Measurements from ENCODE around the gene FILIP1.

Gene FILIP1

DNA sequence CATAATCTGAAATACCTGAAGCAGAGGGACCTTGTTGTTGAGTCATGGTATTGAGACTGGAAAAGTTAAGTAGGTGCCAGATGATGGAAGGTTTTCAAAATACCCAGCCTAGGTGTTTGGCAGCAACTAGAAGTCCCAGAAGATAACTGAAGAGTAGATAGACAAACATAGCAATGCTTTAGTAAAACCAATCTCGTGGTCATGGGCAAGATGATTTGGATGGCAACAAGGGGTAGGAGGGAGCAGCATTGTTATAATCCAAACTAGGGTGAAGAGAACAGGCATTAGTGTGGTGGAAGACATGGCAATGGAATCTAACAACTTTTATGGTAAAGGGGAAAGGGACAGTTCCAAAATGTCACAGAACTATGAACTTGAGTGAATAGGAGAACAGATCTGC, 2.3 kb downstream of the FILIP1 start:
- no peak for DNase-seq

GRCh38 chr6:75490706-75491105, 2.9 kb downstream of the FILIP1 start:
- no peak for DNase-seq

- no peak for DNase-seq
These were observed 4.6 kb downstream of the FILIP1 start for GRCh38 chr6:75489025-75489424.

DNA sequence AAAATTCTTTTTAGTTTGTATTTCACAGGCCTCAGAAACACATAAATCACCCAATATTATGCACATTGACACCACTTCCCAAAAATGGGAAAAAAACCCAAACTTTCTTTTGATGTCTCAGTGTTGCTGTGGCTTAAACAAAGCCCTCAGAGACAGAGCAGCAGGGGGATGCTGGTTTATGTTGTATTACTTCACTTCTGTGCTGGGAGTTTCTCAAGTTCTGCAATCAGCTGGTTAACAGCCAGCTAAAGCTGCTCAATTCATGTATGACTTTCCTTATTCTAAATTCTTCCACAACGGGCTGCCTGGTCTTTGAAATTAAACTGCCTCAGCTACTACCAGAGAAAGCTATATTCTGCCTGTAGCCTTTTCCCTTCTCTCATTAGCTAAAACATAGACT, 5.6 kb downstream of the FILIP1 start:
- DNase-seq = no peak

DNA sequence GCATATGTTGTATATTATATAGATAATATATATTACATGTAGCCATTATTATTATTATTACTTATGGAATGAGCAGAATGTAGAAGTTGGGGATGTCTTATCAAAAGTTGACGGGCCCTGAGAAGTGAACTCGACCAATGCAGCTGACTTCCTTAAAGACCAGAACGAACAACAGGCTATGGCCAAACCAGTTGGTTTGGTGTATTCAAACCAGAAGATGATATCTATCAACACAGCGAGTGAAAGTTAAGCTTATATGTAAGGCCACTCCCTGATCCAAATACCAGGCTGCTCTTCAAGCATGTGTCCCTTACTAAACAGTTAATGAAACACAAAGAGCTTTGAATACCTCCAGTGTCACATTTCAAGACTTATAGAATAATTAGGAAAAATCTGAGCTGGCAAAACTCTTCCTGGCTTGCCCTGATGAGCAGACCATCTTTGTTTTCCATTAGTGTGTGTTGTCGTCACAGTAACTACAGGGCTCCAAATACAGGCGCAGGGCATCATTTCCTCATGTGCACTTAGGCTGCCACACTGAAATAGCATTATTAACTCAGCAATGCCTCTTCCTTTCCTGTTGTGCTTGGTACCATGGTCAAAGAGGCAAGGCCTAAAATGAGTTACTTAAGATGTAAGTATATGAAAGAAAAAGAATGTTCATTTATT, 6.6 kb downstream of the FILIP1 start:
- DNase-seq = no peak

- DNase-seq = no peak
These were observed 9.1 kb downstream of the FILIP1 start for GRCh38 chr6:75484535-75484934.

DNA sequence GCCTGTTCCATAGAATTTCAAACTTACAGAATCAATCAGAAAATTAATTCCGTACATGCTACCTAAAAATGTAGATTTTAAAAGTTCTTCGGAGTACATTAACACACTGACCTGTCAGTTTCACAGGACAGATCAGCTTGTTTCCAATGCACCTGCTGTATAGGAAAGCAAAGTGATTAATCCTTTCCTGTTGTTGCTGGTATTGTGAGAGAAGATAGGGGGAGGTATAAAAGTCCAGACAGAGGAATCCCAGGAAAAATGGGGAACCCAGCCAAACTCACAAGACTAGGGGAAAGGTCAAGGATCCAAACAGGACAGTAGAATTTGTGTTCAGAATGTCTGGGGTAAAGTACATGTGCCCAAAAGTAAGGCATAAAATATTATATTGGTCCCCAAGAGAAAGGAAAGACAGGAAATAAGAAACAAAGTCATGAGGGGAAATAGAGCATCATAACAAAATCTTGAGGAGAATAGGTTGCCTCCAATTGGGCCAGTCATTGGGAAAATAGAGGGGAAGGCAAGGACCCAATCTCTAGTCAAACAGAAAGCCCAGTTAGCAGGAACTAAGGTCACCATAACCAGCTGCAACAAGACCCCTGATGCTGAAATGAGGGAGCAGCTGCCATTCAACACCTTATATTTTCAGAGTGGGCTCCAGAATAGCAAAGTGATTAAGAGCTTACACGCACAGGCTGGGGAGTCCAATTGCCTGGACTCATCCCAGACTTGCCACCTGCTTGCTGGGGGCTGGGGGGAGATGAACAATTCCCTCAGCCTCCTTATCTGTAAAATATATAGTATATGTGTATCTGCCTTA, 10.3 kb downstream of the FILIP1 start:
- no peak for DNase-seq

- DNase-seq = no peak
These were observed 11.5 kb downstream of the FILIP1 start for GRCh38 chr6:75481936-75482593.

DNA sequence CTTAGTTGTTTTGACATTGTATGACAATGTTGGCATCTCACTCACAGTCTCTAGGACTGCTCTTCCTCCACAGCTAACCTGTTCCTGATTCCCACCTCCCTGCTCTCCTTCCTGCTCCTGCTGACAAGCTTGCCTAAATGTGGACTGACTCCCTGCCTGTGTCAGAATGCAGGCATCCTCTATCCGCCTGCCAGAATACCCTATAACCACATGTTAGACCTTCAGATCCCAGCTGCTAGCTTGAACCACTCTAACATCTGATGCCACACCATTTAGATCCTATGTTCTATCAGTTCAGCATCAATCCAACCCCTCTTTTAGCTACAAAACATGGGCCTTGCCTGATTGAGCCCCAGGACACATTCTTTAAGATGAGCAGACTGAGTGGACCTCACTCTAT, 12.2 kb downstream of the FILIP1 start:
- no peak for DNase-seq

DNA sequence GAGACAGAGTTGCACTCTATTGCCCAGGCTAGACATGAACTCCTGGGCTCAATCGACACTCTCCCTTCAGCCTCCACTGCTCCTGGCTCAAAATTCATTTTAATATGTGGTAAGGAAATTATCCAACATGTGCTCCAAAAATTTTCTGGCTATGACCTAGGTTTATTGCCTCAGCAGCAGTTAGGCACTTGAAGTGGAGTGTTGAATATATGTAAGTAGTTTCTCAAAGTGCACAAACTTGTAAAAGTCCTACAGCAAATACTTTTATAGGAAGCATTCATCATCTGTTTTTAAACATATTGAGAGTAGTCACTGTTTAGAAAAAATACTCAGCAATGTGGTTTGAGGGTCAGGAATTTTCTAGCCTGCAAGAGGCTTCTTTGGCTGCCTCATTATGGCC, 13.2 kb downstream of the FILIP1 start:
- DNase-seq = no peak

- no peak for DNase-seq
These were observed 13.9 kb downstream of the FILIP1 start for GRCh38 chr6:75479712-75480111.

- no peak for DNase-seq
These were observed 14.7 kb downstream of the FILIP1 start for GRCh38 chr6:75478929-75479328.

- no peak for DNase-seq
These were observed 20.7 kb downstream of the FILIP1 start for GRCh38 chr6:75472885-75473284.

DNA sequence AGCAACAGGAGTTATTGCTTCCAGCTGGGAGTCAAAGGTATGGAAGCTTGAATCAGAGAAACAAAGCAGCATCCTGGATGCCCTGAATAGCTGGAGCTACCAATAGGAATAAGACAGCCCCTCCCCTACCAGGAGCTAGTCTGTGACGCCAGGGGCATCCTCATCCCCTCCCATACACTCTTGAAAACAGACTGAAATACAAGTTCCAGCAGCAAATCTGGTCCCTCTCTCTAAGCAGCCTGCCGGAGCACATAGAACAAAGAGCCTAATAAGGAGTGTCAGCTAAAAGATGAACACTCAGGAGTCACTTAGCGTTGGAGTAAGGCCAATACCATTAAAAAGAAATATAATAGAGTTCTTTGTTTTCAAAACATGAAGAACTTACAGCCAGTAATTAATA, 25.6 kb downstream of the FILIP1 start:
- DNase-seq = no peak

GRCh38 chr6:75467284-75467683, 26.3 kb downstream of the FILIP1 start:
- DNase-seq = no peak

DNA sequence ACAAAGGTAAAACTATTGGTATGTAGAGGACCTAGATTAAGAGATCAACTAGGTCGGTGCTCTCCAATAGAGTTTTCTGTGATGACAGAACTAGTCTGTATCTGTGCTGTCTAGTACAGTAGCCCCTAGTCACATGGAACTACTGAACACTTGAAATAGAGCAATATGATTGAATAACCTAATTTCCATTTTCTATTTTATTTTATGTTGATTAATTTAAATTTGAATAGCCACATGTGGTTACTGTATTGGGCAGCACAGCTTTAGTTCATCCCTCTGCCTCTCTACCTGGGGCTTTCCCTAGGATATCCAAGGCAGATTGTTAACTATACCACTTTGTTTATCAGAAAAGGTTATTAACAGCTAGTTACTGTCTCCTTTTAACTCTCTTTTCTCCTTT, 27.0 kb downstream of the FILIP1 start:
- DNase-seq = no peak

DNA sequence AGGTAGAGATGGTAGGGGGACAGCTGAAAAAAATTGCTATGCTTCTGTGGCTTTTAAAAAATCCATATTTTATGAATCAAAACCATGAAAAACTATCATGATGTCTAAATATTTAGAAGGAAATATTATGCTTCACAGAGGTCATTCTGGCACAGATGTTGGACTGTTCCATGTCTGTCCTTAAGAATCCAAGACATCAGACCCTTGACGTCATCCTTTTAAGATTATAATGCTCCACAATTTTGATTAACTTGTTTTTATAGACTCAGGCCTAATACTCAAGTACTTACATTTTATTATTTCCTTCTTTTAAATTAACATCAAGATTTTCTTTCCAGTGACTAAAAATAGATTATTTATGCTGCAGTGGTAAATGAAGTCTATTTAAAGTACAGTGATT, 29.7 kb downstream of the FILIP1 start:
- no peak for DNase-seq

- no peak for DNase-seq
These were observed 30.5 kb downstream of the FILIP1 start for GRCh38 chr6:75463061-75463460.

DNA sequence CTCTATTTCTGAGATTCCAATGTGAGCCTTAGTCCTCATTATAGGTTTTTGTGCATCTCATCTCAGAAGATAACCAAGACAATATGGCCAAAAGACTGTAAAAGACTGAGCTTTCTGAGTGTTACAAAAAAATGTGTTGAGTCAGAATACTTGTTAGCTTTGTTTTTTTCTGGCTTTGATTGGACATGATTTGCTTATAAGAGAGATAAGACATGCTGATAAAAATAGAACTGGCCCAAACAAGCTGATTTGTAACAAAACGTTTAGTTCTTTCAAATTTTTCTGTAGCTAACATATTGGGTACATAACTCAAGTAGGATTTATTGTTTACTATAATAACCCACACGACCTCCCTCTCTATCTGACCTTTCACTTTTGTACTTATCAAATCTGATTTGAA, 32.9 kb downstream of the FILIP1 start:
- DNase-seq = no peak

GRCh38 chr6:75458895-75459294, 34.7 kb downstream of the FILIP1 start:
- no peak for DNase-seq

DNA sequence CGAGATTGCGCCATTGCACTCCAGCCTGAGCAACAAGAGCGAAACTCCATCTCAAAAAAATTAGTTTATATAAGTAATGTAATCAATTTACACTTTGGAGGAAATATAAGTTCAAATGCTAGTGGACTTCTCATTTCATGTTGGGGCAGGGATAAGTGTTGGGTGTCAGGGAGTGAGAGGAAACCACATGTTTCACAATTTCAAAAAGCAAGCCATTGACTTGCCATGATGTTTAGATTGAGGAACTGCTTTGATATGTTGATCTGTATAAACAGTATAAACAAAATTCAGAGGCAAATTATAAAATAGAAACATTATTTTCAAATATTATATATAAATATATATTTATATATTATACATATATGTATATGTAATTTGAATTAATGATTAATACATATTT, 42.7 kb downstream of the FILIP1 start:
- DNase-seq = no peak

GRCh38 chr6:75449630-75450206, 43.9 kb downstream of the FILIP1 start:
- no peak for DNase-seq

DNA sequence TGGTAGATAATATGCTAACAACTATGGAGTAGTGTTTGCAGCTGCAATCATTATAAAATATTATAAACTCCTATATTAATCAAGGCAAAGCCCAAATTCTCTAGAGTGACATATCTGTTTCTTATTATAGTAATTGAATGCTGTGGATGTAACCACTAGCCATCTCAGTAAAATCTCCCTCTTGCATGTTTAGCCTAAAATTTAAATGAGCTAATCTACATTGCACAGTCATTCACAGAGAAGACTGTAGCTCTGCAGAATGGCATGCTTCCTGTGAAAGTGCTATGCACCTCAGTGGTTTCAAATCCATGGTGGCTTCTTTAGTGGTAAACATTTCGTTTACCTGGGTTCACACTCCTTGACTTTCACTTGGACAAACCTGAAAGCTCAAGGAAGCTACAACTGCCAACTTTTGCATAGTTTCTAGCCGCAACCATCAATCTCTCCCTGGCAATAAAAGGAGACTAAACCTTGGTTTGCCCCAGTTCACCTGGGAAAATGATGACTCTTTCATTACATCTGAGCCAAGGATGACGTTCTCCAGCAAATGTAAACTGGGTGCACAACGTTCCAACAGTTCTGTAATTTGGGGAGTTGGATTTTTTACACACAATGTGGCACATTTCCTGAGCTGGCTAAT, 47.2 kb downstream of the FILIP1 start:
- DNase-seq = no peak
